ENCODE results near the gene SUPT4H1.

The SUPT4H1 gene

GRCh38 chr17:58317421-58318064 lies 34.5 kb downstream of the SUPT4H1 start:
- peak; percentile 34 for DNase-seq (ENCODE audit: low read depth)

DNA sequence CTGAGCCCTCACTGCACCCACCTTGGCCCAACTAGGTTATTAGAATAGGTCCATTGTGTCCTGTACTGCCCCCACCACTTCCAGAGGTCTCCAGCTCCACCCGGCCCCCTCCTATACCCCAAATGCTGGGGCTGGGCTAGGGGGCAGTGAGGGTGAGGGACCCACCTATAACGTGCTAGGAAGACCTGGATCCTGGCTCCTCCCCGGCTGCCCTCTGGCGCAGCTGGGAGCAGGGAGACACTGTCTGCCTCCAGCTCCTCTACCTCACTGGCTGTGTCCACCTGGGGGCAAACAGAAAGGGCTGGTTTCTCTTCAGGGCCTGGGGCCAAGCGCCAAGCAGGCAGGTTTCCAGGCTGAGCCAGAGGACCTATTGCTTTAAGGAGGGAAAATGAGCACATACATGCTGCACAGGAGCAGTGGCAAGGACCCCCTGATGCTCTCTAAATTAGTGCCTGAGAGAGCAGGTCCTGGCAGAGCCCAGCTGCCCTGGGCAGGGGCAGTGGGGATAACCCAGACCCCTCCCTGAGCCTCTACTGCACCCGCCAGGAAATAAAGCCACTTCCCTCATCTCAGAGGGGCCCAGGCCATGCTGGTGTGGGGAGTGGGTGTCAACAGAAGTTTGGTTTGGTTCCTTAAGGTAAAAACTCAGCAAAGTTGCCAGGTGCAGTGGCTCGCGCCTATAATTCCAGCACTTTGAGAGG lies 35.6 kb downstream of the SUPT4H1 start:
- DNase-seq (ENCODE audit: low read depth) = no peak

DNA sequence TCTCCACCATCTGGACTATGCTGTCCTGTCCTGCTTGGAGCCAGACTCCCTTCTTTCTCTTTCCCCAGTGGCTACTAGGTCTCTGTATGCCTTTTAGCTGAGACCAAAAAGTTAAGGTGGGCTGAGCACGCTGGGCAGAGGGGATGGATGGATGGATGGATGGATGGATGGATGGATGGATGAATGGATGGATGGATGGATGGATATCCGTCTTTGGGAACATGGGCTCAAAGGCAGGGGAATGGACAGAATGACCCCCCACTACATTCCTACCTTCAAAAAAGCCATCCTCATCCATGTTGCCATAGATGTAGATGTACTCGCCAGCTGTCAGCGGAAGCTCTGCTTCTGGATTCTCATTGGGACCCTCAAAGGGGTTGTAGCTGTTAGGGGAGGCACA lies 36.3 kb downstream of the SUPT4H1 start:
- DNase-seq (ENCODE audit: low read depth) = no peak

GRCh38 chr17:58315281-58315711 lies 36.7 kb downstream of the SUPT4H1 start:
- DNase-seq (ENCODE audit: low read depth) = no peak

DNA sequence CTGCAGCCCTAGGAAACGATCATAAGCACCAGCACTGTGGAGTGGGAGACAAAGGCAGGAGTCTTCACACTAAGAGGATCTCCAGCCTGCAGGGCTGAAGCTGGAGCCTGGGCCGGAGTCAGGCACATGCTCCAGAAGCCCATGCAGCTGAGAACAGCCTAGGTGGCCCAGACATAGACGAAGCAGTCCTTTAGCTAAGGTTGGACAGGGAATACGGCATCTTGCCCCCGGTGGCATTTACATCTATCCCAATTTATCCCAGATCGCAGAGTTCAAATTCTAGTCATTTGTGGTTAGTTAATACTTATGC lies 37.3 kb downstream of the SUPT4H1 start:
- DNase-seq (ENCODE audit: low read depth) = no peak

- DNase-seq (ENCODE audit: low read depth) = no peak
Measured at GRCh38 chr17:58313815-58314705, 37.9 kb downstream of the SUPT4H1 start.

DNA sequence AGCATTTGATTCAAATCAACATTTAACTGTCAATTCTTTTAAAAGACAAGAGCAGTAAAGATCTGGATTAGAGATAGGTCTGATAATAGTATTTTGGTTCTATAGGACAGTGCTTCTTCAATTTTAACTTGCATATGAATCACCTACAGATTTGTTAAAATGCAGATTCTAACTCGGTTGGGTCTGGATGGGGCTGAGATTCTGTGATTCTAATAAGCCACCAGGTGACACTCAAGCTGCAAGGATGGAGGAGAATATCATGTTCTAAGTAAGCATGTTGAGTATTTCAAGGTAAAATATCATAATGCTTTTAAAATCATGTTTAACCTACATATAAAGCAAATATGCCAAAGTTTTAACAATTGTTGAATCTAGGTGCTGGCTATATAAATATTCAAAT lies 39.2 kb downstream of the SUPT4H1 start:
- no peak for DNase-seq (ENCODE audit: low read depth)

DNA sequence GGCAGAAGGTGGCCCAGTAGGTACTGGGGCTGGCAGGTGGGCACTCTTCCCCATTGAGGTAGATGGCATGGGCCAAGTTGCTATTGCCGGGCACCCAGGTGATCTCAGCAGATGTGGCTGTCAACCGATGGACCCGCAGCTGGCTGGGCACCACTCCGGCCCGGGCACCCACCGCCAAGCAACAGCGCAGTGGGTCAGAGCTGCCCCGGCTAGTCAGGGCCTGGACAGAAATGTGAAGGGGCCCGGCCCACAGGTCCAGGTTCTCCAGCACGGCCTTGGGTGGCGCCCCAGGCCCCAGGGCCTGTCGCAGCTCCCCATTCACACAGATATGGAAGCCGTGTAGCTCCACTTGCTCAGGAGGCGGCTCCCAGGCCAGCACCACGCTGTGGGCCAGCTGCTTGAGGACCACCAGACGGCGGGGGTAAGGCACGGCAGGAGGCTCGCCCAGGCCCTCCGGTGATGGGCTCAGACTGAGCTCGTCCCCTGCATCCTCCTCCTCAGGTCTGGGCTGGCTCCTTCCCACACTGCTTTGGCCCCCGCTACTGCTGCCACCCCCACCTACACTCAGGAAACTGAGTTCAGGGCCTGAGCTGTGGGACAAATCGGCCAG lies 39.9 kb downstream of the SUPT4H1 start:
- no peak for DNase-seq (ENCODE audit: low read depth)

DNA sequence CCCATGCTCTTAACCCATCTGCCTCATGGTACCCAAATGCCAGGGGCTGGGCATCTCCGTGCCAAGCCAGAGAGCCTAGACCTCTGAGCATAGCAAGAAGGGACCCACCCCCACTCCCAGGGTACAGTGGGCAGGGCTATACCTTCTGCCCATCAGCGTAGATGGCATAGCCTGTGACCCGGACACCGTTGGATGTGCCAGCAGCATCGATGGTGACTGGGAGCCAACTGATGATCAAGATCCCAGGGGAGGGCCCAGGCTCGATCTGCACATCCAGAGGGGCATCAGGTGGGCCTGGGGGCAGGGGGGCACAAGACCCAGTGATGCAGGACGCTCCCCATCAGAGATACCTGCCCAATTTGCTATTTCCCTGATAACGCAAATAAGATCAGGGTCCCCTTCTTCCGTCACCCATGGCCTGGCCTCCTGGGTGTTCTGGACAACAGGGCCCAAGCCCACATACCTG lies 40.5 kb downstream of the SUPT4H1 start:
- DNase-seq (ENCODE audit: low read depth) = no peak

DNA sequence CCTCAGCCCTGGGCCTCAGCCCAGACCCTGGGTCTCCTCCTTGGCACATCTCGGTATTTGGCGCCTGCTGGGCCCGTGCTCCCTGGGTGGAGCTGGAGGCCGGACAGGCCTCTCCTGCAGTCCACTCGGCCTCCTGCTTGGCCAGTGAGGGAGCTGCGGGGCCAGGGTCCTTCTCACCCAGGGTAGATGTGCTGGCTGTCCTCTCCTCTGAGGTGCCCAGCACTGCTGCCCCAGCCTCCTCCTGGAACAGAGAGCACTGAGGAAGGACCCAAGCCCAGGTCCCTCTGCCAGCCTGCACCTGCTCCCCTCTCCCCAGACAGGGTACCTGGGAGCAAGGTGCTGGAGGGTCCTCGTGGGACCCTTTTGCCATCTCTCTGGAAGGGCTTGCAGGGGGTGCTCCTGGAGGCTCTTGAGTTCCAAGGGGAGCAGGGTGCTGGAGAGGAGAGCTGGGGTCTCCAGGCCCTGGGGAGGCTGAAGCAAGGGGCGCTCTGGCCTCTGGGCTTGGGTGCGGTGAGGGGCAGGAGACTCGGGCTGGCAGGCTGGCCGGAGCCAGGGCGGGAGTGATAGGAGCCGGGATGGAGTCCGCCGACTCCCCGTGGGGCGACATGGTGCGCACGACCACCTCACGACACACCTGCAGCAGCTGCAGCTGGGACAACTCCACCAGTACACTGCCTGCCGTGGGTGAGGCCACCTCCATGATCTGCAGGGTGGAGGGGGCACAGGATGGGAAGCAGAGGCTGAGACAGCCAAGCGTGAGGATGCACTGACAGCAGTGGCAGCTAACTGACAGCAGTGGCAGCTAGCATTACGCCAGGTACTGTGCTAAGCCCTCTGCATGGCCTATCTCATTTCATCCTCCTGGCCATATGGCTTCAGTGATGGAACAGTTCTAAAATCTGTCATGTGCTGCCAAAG lies 41.2 kb downstream of the SUPT4H1 start:
- no peak for DNase-seq (ENCODE audit: low read depth)

DNA sequence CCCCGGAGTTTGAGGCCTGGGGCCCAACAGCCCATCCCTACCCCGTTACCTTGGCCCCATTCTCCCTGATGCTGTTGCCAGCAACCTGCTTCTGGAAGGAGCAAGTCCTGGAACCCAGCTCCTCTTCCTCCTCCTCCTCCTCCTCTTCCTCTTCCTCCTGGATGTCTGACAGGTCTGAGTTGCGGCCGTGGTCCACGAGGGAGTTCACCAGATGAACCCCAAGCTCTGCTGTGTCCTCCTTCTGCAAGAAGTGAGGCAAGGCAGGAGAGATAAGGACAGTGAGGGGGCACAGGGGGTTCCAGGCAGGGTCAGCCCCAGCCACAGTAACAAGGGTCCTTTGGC lies 42.1 kb downstream of the SUPT4H1 start:
- no peak for DNase-seq (ENCODE audit: low read depth)

GRCh38 chr17:58308985-58309917 lies 42.8 kb downstream of the SUPT4H1 start:
- no peak for DNase-seq (ENCODE audit: low read depth)

DNA sequence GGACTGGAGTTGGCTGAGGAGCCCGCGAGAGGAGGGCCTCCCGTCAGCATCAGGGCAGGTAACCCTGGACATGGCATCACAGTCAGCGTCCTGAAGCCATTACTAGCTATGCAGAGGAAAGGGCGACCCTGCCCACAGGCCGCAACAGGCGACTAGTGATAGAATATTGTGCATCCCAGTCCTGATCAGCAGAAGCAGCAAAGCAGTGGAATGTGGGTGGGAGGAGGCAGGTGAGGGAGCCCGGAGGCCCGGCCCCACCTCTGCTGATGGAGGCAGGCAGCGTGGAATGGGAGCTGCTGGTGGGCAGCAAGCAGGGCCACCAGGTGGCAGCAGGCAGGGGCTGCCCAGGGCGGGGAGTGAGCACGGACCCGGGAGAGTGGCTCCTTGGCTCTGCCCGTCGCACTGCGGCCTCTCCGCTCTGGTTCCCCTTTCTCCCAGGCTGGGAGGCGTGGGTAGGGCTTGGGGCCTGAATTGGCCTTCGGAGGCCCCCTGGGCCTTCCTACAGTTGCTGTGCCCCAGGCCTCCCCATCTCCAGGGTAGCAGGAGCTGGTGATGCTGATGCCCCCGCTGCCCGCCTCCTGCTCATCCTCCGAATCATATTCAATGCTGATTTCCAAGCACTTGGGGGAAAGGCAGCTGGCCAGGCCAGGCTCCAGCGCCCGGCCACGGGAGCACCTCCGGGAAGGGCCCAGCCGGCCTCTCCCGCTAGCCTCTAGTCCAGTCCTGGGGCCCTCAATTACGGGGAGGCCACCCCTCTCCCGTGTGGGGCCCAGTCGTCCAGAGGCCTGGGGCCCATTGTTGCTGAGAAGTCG lies 43.6 kb downstream of the SUPT4H1 start:
- no peak for DNase-seq (ENCODE audit: low read depth)

DNA sequence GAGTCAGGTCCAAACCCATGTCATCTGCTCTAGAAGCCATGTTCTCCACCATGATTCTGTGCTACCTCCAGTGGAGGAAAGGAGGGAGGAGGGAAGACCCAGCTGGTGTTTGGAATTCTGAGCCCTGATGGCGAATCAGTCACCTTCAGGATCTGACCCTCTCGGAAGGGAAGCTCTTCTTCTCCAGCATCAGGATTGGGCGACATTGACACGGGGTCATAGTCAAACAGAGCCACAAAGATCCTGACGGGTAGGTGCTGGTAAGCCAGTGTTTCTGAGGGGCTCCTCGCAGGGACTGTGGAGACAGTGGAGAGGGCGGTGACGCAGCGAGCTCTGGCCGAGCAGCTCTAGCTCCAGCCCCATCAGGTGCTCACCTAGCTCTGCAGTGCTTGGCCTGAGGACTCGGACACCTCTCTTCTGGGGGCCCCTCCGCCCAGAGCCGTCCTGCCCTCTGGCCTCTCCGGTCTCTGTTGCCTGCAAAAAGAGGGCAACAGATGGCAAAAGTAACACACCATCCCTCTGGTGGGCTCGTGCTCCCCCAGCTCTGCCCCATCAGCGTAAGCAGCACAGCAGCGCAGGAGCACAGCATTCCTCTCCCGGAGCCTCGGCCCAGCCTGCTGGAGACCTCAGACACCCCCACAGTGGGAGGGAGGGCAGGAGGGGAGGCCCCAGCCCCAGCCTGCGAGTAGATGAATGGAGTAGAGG lies 44.4 kb downstream of the SUPT4H1 start:
- DNase-seq (ENCODE audit: low read depth) = no peak

DNA sequence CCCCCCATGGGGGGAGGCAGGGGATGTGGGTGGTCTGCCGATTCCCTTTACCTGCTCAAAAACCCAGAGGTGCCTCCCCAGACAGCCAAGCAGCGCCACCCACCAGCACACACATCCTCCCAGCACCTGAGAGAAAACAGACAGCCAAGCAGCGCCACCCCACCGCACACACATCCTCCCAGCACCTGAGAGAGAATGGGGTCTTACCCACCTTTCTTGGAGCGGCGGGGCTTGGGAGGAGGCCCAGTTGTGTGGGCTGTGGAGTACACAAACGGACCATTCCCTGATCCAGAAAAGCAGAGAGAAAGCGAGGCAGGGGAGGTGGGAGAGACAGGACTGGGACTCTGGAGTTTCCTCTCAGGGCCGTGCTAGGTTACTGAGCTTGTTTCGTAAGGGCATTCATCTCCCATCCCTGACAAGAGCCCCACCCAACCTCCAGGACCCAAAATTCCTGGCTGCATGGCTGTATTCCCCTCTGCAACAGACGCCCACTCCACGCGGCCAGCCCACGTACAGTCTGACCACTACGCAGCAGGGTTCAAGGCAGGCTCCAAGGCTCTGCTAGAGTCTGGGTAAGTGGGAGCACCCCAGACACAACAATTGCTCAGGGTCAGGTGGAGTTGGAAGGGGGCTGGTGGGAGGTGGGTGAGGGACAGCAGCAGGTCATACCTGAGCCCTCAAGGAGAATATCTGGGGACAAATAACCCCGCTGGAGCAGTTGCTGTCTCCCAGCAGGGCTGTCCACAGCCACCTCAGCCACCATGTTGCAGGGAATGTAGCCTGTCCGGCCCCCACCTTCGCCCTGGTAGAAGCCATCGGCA lies 45.7 kb downstream of the SUPT4H1 start:
- DNase-seq (ENCODE audit: low read depth) = no peak

- DNase-seq (ENCODE audit: low read depth) = no peak
Measured at GRCh38 chr17:58305626-58306025, 46.4 kb downstream of the SUPT4H1 start.

GRCh38 chr17:58304750-58305486 lies 47.1 kb downstream of the SUPT4H1 start:
- DNase-seq (ENCODE audit: low read depth) = no peak

Measured in stromal cell of bone marrow (primary cell).